Calu3 (cell line): ENCODE measurements around the gene STK39. TPM values are rescaled to one million over a fixed set of nuclear protein-coding genes. Genes with fewer than 3 reads are reported as not detected.

Experiments
- BruUV-seq: library from RNA; stranded (reverse); fragments of 400-500 nt; replicated peaks from 2 replicates; lab custom pipeline; 2021; lab: Mats Ljungman, UMichigan
- CTCF ChIA-PET: fragments of 300-600 bp; sonication (Branson Sonifier 250); formaldehyde crosslinking; loops from one replicate; lab custom pipeline; 2022; ENCODE audit warnings: antibody characterized with exemption; lab: Charles Lee
- DNase-seq: peaks from one replicate; pipeline ENCODE4 v3.0.0; 2022
- H3K27ac Mint-ChIP-seq: one replicate; pipeline ENCODE4 v1.8.0; 2022; ENCODE audit warnings: mixed read lengths; ENCODE audit not compliant: unreplicated experiment
- H3K27me3 Mint-ChIP-seq: one replicate; pipeline ENCODE4 v1.8.0; 2022; ENCODE audit warnings: mixed read lengths; ENCODE audit not compliant: unreplicated experiment
- H3K36me3 Mint-ChIP-seq: one replicate; pipeline ENCODE4 v1.8.0; 2022; ENCODE audit warnings: mild to moderate bottlenecking, moderate library complexity, mixed read lengths; ENCODE audit not compliant: insufficient read depth, unreplicated experiment
- H3K4me1 Mint-ChIP-seq: one replicate; pipeline ENCODE4 v1.8.0; 2022; ENCODE audit warnings: mild to moderate bottlenecking, low read depth, mixed read lengths; ENCODE audit not compliant: unreplicated experiment
- H3K4me3 Mint-ChIP-seq: one replicate; pipeline ENCODE4 v1.8.0; 2022; ENCODE audit warnings: mild to moderate bottlenecking, low read depth, moderate library complexity, mixed read lengths; ENCODE audit not compliant: unreplicated experiment
- H3K9me3 Mint-ChIP-seq: one replicate; pipeline ENCODE4 v1.8.0; 2022; ENCODE audit warnings: low read depth, mixed read lengths; ENCODE audit not compliant: unreplicated experiment
- CTCF ChIP-seq: fragments of 200-600 bp; IDR thresholded peaks from one replicate; pipeline ENCODE4 v1.8.0; 2022; ENCODE audit warnings: antibody characterized with exemption; ENCODE audit not compliant: unreplicated experiment
- intact Hi-C: fragments of 100-400 bp; cut with micrococcal nuclease; formaldehyde crosslinking; loops from one replicate; pipeline ENCODE4 v1.10.0; 2022; ENCODE audit not compliant: unreplicated experiment
- total RNA-seq: library from RNA; stranded (reverse); gene quantifications from 2 replicates; pipeline ENCODE4 v1.2.3, GENCODE V29; 2022

STK39 gene
- total RNA-seq, 1 experiment from 2014 or later: 110 TPM

GRCh38 chr2:168210895-168211570 is 36.4 kb downstream of the STK39 start:
- H3K4me3 Mint-ChIP-seq: peak overlapping the region; percentile 56
- no TSS peak for BruUV-seq
- no peak for TF ChIP-seq CTCF
- H3K36me3 Mint-ChIP-seq: peaks cover 68% of the 10 kb centered on the region
- intact Hi-C loops: loop anchor here (1.0 to 5.0 kb wide), 3 partner anchors 10 to 74 kb away; partner anchors contain the start of gene STK39
- DNase-seq: no peak
- H3K27me3 Mint-ChIP-seq: no peaks in the 10 kb centered on the region
- H3K4me1 Mint-ChIP-seq: peaks cover 86% of the 10 kb centered on the region
- CTCF ChIA-PET: interaction anchor here (0.7 to 1.2 kb wide), 3 partner anchors 55 to 787 kb away, joined by 3 to 7 read pairs (median 4); no protein-coding TSS in a partner anchor
- H3K9me3 Mint-ChIP-seq: no peaks in the 10 kb centered on the region
- H3K27ac Mint-ChIP-seq: peak overlapping the region; percentile 98

- Mint-ChIP-seq H3K4me1 (peaks cover 80% of the 10 kb centered on the region), H3K4me3 (peak overlapping the region; percentile 56), H3K9me3 (no peaks in the 10 kb centered on the region), H3K27ac (peak overlapping the region; percentile 98), H3K27me3 (no peaks in the 10 kb centered on the region), H3K36me3 (peaks cover 61% of the 10 kb centered on the region)
- BruUV-seq: TSS peak; percentile 8
- no peak for TF ChIP-seq CTCF
- intact Hi-C loops: loop anchor here (5.0 kb wide), 2 partner anchors 37 to 73 kb away; partner anchors contain the start of gene STK39
- no peak for DNase-seq
- CTCF ChIA-PET: interaction anchor here (0.7 to 1.2 kb wide), 2 partner anchors 126 to 787 kb away, joined by 4 to 7 read pairs; no protein-coding TSS in a partner anchor
Measured at GRCh38 chr2:168210216-168210894, 37.0 kb downstream of the STK39 start.

- no TSS peak for BruUV-seq
- no peaks in the 10 kb centered on the region for H3K9me3 Mint-ChIP-seq
- H3K27me3 Mint-ChIP-seq: no peaks in the 10 kb centered on the region
- H3K27ac Mint-ChIP-seq: peak overlapping the region; percentile 98
- H3K4me3 Mint-ChIP-seq: no peak overlapping the region
- H3K36me3 Mint-ChIP-seq: peaks cover 55% of the 10 kb centered on the region
- H3K4me1 Mint-ChIP-seq: peaks cover 83% of the 10 kb centered on the region
- CTCF ChIA-PET: no interaction called here
- DNase-seq: no peak
- TF ChIP-seq CTCF: no peak
- intact Hi-C loops: no loop called here
Measured at GRCh38 chr2:168208652-168209051, 38.7 kb downstream of the STK39 start.

GRCh38 chr2:168207851-168208250 is 39.5 kb downstream of the STK39 start:
- H3K4me3 Mint-ChIP-seq: peak overlapping the region; percentile 5
- DNase-seq: no peak
- no peak for TF ChIP-seq CTCF
- H3K36me3 Mint-ChIP-seq: peaks cover 56% of the 10 kb centered on the region
- intact Hi-C loops: no loop called here
- H3K4me1 Mint-ChIP-seq: peaks cover 86% of the 10 kb centered on the region
- no peaks in the 10 kb centered on the region for H3K9me3 Mint-ChIP-seq
- H3K27me3 Mint-ChIP-seq: no peaks in the 10 kb centered on the region
- peak overlapping the region; percentile 74 for H3K27ac Mint-ChIP-seq
- no TSS peak for BruUV-seq
- CTCF ChIA-PET: interaction anchor here (0.5 kb wide), 1 partner anchor 72 kb away, joined by 3 read pairs; no protein-coding TSS in a partner anchor
